Parathyroid adenoma (tissue), 2 donors: ENCODE data around the gene FAM171A2.
"Not testable (repeated sequence)": the region's sequence is repeated elsewhere in the genome, so short reads cannot be mapped to it uniquely, and the experiment has no call there.

Experiments
- H2AFZ ChIP-seq: fragments of 300-600 bp; sonication (generic); one replicate; pipeline ENCODE4 v1.7.0; 2017; ENCODE audit warnings: antibody characterized with exemption, mild to moderate bottlenecking
- H3K27ac ChIP-seq: fragments of 300-600 bp; sonication (generic); one replicate; pipeline ENCODE4 v1.7.0; 2017
- H3K27me3 ChIP-seq: fragments of 300-600 bp; sonication (generic); one replicate; pipeline ENCODE4 v1.7.0; 2017; ENCODE audit warnings: low read length; ENCODE audit not compliant: control insufficient read depth, insufficient read depth
- H3K36me3 ChIP-seq: fragments of 300-600 bp; sonication (generic); one replicate; pipeline ENCODE4 v1.7.0; 2017; ENCODE audit warnings: low read length; ENCODE audit not compliant: control insufficient read depth, insufficient read depth
- H3K4me1 ChIP-seq: fragments of 300-600 bp; sonication (generic); one replicate; pipeline ENCODE4 v1.7.0; 2017; ENCODE audit warnings: control low read depth
- H3K4me2 ChIP-seq: fragments of 300-600 bp; sonication (generic); one replicate; pipeline ENCODE4 v1.7.0; 2017; ENCODE audit warnings: low read length
- H3K4me3 ChIP-seq: fragments of 300-600 bp; sonication (generic); one replicate; pipeline ENCODE4 v1.7.0; 2017; ENCODE audit warnings: low read depth, low read length
- H3K79me2 ChIP-seq: fragments of 300-600 bp; sonication (generic); one replicate; pipeline ENCODE4 v1.7.0; 2017; ENCODE audit warnings: control low read depth
- H3K9ac ChIP-seq: fragments of 300-600 bp; sonication (generic); one replicate; pipeline ENCODE4 v1.7.0; 2017; ENCODE audit warnings: mild to moderate bottlenecking
- H3K9me3 ChIP-seq: fragments of 300-600 bp; sonication (generic); one replicate; pipeline ENCODE4 v1.7.0; 2017; ENCODE audit warnings: low read length; ENCODE audit not compliant: control insufficient read depth
- TF ChIP-seq, protein P1 (sequence below): fragments of 300-600 bp; sonication (generic); IDR thresholded peaks from one replicate; pipeline ENCODE4 v1.7.0; 2017; ENCODE audit warnings: antibody characterized with exemption, mild to moderate bottlenecking
- donor health status: primary hyperparathyroidism.

FAM171A2 gene

GRCh38 chr17:44367231-44367979 lies 3.8 kb upstream of the FAM171A2 start:
- Histone ChIP-seq H3K9ac (no peak overlapping the region), H3K4me3 (peak overlapping the region; percentile 40), H3K4me2 (peak overlapping the region; percentile 68), H3K9me3 (no peaks in the 10 kb centered on the region), H3K4me1 (peaks cover 16% of the 10 kb centered on the region), H3K36me3 (no peaks in the 10 kb centered on the region), H3K27me3 (no peaks in the 10 kb centered on the region), H3K27ac (peak overlapping the region; percentile 54), H3K79me2 (peaks cover 3% of the 10 kb centered on the region), H2AFZ (peak overlapping the region; percentile 76)
- TF ChIP-seq, protein P1, sequence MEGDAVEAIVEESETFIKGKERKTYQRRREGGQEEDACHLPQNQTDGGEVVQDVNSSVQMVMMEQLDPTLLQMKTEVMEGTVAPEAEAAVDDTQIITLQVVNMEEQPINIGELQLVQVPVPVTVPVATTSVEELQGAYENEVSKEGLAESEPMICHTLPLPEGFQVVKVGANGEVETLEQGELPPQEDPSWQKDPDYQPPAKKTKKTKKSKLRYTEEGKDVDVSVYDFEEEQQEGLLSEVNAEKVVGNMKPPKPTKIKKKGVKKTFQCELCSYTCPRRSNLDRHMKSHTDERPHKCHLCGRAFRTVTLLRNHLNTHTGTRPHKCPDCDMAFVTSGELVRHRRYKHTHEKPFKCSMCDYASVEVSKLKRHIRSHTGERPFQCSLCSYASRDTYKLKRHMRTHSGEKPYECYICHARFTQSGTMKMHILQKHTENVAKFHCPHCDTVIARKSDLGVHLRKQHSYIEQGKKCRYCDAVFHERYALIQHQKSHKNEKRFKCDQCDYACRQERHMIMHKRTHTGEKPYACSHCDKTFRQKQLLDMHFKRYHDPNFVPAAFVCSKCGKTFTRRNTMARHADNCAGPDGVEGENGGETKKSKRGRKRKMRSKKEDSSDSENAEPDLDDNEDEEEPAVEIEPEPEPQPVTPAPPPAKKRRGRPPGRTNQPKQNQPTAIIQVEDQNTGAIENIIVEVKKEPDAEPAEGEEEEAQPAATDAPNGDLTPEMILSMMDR, result no peak

DNA sequence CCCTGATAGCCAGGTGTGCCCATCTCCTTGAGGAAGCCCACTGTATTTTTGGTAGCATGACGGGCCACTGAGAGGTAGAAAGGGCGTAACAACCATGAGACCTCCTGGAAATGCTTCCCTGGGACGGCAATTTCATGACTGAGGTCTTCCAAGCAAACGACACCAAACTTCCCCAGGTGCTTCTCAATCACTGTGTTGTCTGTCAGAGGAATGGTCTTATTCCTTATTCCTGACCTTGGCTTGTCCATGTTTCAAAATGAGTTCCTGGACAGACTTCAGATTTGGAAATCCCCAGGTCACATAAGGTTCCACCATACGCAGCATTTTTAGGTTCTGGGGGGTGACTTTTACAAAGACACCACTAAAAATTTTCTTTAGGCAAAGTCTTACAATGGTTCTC lies 1.4 kb upstream of the FAM171A2 start:
- not testable (repeated sequence) for H3K79me2 ChIP-seq, H3K9ac ChIP-seq, H3K9me3 ChIP-seq, H3K27me3 ChIP-seq, H3K36me3 ChIP-seq, H3K4me3 ChIP-seq, H3K27ac ChIP-seq, H3K4me2 ChIP-seq, H2AFZ ChIP-seq
- peaks cover 38% of the 10 kb centered on the region for H3K4me1 ChIP-seq

DNA sequence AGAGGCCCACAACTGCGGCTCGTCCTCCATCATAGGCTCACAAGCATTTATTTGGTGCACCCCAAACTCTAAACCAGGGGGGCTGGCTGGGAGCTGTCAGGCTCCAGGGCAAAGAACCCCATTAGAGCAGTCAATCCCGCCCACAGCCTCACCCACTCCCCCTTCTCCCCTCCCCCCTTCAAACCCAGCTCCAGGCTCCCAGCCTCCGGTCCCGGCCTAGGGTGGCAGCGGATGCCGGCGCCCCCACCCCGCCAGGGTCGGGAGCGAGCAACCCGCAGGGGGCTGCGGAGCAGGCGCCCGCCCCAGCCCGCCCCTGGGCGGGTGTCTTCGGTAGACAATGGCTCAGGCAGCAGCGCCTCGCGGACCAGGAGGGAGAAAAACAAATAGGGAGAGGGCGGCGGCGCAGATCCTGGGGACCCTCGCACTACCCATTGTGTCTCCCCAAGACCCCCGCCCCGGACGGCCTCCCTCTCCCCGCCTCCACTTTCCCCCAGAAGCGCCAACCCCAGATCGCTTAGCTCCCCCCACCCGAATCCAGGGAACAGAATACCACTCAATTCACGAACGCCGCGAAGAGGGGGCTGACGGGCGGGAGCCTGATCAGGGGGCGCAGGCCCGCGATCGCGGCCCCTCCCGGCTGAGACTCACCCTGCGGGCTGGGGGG lies 572 bp downstream of the FAM171A2 start:
- Histone ChIP-seq H3K4me3 (peak overlapping the region; percentile 70), H3K27ac (peak overlapping the region; percentile 93), H3K9ac (peak overlapping the region; percentile 47), H3K9me3 (no peaks in the 10 kb centered on the region), H3K4me2 (peak overlapping the region; percentile 68), H3K36me3 (no peaks in the 10 kb centered on the region), H3K79me2 (peaks cover 9% of the 10 kb centered on the region), H3K4me1 (peaks cover 45% of the 10 kb centered on the region), H2AFZ (peak overlapping the region; percentile 88), H3K27me3 (no peaks in the 10 kb centered on the region)
- TF ChIP-seq, protein P1, result no peak

DNA sequence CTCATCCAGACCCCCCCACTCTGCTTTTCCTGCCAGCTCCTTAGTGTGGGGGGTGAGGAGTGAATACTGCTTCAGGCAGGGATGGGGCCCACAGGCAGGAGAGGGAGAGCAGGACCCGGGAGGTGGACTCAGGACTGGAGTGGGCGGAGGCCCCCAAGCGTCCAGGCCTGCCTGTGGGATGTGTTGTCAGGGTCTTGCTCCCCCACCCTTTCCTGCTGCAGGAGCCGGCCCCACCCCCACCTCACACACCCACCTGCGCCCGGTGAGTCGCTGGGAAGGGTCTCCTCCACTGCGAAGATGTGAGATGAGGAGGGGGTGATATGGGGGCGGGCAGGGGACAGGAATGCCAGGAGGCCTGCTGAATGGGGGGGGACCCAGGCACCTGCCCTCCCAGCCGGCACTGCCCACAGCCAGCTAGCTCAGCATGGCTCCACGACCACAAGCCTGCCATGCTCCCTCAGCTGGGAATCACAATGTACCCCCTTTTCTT lies 1.1 kb downstream of the FAM171A2 start:
- TF ChIP-seq, protein P1, result no peak
- Histone ChIP-seq H3K9me3 (no peaks in the 10 kb centered on the region), H3K4me1 (peaks cover 42% of the 10 kb centered on the region), H3K36me3 (no peaks in the 10 kb centered on the region), H3K27ac (peak overlapping the region; percentile 93), H2AFZ (peak overlapping the region; percentile 88), H3K27me3 (no peaks in the 10 kb centered on the region), H3K4me3 (peak overlapping the region; percentile 70), H3K4me2 (peak overlapping the region; percentile 68), H3K9ac (peak overlapping the region; percentile 47), H3K79me2 (peaks cover 9% of the 10 kb centered on the region)
